PFSK-1 (cell line): ENCODE data around the gene SAMD4A.

ENCODE experiments used
- FOXP2 ChIP-seq: optimal IDR thresholded peaks from 2 replicates; pipeline ENCODE3; 2011; ENCODE audit warnings: borderline replicate concordance, control low read depth, inconsistent platforms; ENCODE audit not compliant: insufficient read depth; ENCODE audit errors: extremely low read length, extremely low read depth
- POLR2AphosphoS5 ChIP-seq: IDR thresholded peaks from 2 replicates; pipeline ENCODE4 v1.6.1; 2012; ENCODE audit warnings: low read depth, mild to moderate bottlenecking, control low read depth, low read length, moderate library complexity
- REST ChIP-seq, 2 experiments: IDR thresholded peaks; 2 replicates each; pipeline versions ENCODE4 v1.6.1 to v1.8.0; 2011 to 2012; ENCODE audit warnings: low read depth in 2 of 2, low read length in 2 of 2, control low read depth in 1 of 2, inconsistent platforms in 1 of 2, mild to moderate bottlenecking in 1 of 2, moderate library complexity in 1 of 2; ENCODE audit not compliant: insufficient read depth in 1 of 2
- SIN3A ChIP-seq: IDR thresholded peaks from 2 replicates; pipeline ENCODE4 v1.6.1; 2012; ENCODE audit warnings: mild to moderate bottlenecking, low read length, moderate library complexity, borderline replicate concordance; ENCODE audit not compliant: insufficient read depth
- TAF1 ChIP-seq: IDR thresholded peaks from 2 replicates; pipeline ENCODE4 v1.6.1; 2012; ENCODE audit warnings: low read length, control low read depth, borderline replicate concordance; ENCODE audit not compliant: insufficient read depth

The SAMD4A gene

GRCh38 chr14:54642121-54642520 lies 75.2 kb downstream of the SAMD4A start:
- TF ChIP-seq TAF1: no peak
- no peak for TF ChIP-seq SIN3A
- TF ChIP-seq POLR2AphosphoS5: no peak
- TF ChIP-seq REST (IDR thresholded peaks at IDR 0.05; ENCODE audit: insufficient read depth in 1 of 2, low read depth in 2 of 2, low read length in 2 of 2): no peak
- no peak for TF ChIP-seq FOXP2

GRCh38 chr14:54642801-54643695 lies 76.1 kb downstream of the SAMD4A start:
- no peak for TF ChIP-seq FOXP2

- TF ChIP-seq POLR2AphosphoS5: no peak
- no peak for TF ChIP-seq REST (IDR thresholded peaks at IDR 0.05; ENCODE audit: insufficient read depth in 1 of 2, low read depth in 2 of 2, low read length in 2 of 2)
- no peak for TF ChIP-seq TAF1
- TF ChIP-seq SIN3A: no peak
- no peak for TF ChIP-seq FOXP2
Observed at GRCh38 chr14:54643696-54644176, 76.8 kb downstream of the SAMD4A start.

GRCh38 chr14:54645639-54646038 lies 78.7 kb downstream of the SAMD4A start:
- no peak for TF ChIP-seq TAF1
- TF ChIP-seq FOXP2: no peak
- no peak for TF ChIP-seq REST (IDR thresholded peaks at IDR 0.05; ENCODE audit: insufficient read depth in 1 of 2, low read depth in 2 of 2, low read length in 2 of 2)
- no peak for TF ChIP-seq SIN3A
- TF ChIP-seq POLR2AphosphoS5: no peak

GRCh38 chr14:54646626-54647025 lies 79.7 kb downstream of the SAMD4A start:
- no peak for TF ChIP-seq FOXP2
- TF ChIP-seq TAF1: no peak
- no peak for TF ChIP-seq REST (IDR thresholded peaks at IDR 0.05; ENCODE audit: insufficient read depth in 1 of 2, low read depth in 2 of 2, low read length in 2 of 2)
- TF ChIP-seq SIN3A: no peak
- TF ChIP-seq POLR2AphosphoS5: no peak
